Measurements from ENCODE around the gene MEGF6. TPM values are rescaled to one million over a fixed set of nuclear protein-coding genes. Genes with fewer than 3 reads are reported as not detected.

MEGF6 gene
- total RNA-seq, 1 experiment from 2014 or later, result 21.3 TPM

DNA sequence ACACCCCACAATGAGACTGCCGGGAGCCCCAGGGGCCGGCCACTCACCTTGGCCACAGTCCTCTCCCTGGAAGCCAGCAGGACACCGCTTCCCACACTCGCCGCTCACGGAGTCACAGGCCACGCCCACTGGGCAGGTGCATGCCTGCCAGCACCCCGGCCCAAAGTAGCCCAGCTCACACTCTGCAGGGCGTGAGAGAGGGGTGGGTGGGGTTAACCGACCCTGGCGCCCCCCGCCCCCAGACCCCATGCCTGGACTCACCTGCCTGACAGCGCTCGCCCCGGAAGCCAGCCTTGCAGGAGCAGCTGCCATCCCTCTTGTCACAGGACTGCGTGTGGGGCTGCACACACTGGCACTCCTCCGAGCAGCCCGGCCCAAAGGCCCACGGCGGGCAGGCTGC, 106.1 kb downstream of the MEGF6 start:
- H3K4me2 ChIP-seq (ENCODE audit: insufficient read depth, insufficient read length, low read length), result no peak overlapping the region
- H3K79me2 ChIP-seq (ENCODE audit: insufficient read depth, low read length), result no peaks in the 10 kb centered on the region
- H3K56ac ChIP-seq (ENCODE audit: insufficient read length, low read depth, low read length), result no peak overlapping the region
- no peak overlapping the region for H3K9ac ChIP-seq (ENCODE audit: extremely low read depth, insufficient read length, low read length)
- Mint-ChIP-seq H3K4me3 (no peak overlapping the region), H3K27ac (no peak overlapping the region), H3K27me3 (ENCODE audit: low read depth) (no peaks in the 10 kb centered on the region), H3K36me3 (ENCODE audit: insufficient read depth in 1 of 3, low read depth in 3 of 3) (no peaks in the 10 kb centered on the region; a peak in 2 of 7 replicates), H3K4me1 (no peaks in the 10 kb centered on the region), H3K9me3 (no peaks in the 10 kb centered on the region)
- no peak overlapping the region for H3K4ac ChIP-seq (ENCODE audit: low read depth, low read length)
- H2BK12ac ChIP-seq (ENCODE audit: insufficient read length, low read depth, low read length), result no peak overlapping the region
- no peak overlapping the region for H2BK120ac ChIP-seq (ENCODE audit: low read depth, low read length, poor library complexity, severe bottlenecking)
- no peak overlapping the region for H3T11ph ChIP-seq (ENCODE audit: low read length)
- H4K8ac ChIP-seq (replicated peaks; ENCODE audit: insufficient read length, low read depth, low read length), result no peak overlapping the region
- no peak overlapping the region for H2BK20ac ChIP-seq (ENCODE audit: low read depth, low read length, poor library complexity, severe bottlenecking)
- H3K4me1 ChIP-seq (ENCODE audit: insufficient read depth, low read length), result no peaks in the 10 kb centered on the region
- WGBS (ENCODE audit: extremely low coverage, insufficient read length, low lambda C conversion rate), result no CpG with 5 or more reads among the region's 20 CpGs
- H3K79me1 ChIP-seq (ENCODE audit: insufficient read depth, low read depth, low read length, poor library complexity, severe bottlenecking), result no peaks in the 10 kb centered on the region
- H3K9me3 ChIP-seq (ENCODE audit: control insufficient read depth, low read depth, low read length), result no peaks in the 10 kb centered on the region
- no peaks in the 10 kb centered on the region for H3K27me3 ChIP-seq (ENCODE audit: insufficient read depth, low read length)
- H4K20me1 ChIP-seq (ENCODE audit: control insufficient read depth, insufficient read depth, insufficient read length), result no peaks in the 10 kb centered on the region
- no peak overlapping the region for H4K5ac ChIP-seq (ENCODE audit: insufficient read length, low read depth, low read length)
- H3K23ac ChIP-seq (ENCODE audit: insufficient read length, low read depth, low read length), result no peak overlapping the region
- H3K27ac ChIP-seq (ENCODE audit: insufficient read length, low read depth, low read length), result no peak overlapping the region
- no peak overlapping the region; the same call in 1 of the 2 replicates for H3K14ac ChIP-seq (ENCODE audit: insufficient read depth, low read length)
- TF ChIP-seq, protein P1, sequence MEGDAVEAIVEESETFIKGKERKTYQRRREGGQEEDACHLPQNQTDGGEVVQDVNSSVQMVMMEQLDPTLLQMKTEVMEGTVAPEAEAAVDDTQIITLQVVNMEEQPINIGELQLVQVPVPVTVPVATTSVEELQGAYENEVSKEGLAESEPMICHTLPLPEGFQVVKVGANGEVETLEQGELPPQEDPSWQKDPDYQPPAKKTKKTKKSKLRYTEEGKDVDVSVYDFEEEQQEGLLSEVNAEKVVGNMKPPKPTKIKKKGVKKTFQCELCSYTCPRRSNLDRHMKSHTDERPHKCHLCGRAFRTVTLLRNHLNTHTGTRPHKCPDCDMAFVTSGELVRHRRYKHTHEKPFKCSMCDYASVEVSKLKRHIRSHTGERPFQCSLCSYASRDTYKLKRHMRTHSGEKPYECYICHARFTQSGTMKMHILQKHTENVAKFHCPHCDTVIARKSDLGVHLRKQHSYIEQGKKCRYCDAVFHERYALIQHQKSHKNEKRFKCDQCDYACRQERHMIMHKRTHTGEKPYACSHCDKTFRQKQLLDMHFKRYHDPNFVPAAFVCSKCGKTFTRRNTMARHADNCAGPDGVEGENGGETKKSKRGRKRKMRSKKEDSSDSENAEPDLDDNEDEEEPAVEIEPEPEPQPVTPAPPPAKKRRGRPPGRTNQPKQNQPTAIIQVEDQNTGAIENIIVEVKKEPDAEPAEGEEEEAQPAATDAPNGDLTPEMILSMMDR (conservative IDR thresholded peaks at IDR 0.05), result no peak
- H2BK15ac ChIP-seq (ENCODE audit: low read depth, low read length), result no peak overlapping the region
- H3K23me2 ChIP-seq (ENCODE audit: insufficient read length, low read depth, low read length, poor library complexity, severe bottlenecking), result no peaks in the 10 kb centered on the region
- H4K91ac ChIP-seq (ENCODE audit: insufficient read length, low read depth, low read length), result no peak overlapping the region
- no peak overlapping the region for H2AFZ ChIP-seq (ENCODE audit: low read length)
- H3K18ac ChIP-seq (ENCODE audit: insufficient read length, low read depth, low read length), result no peak overlapping the region
- no peak for DNase-seq
- H2BK5ac ChIP-seq (ENCODE audit: insufficient read length, low read length), result no peak overlapping the region
- H2AK5ac ChIP-seq (ENCODE audit: insufficient read length, low read length), result no peak overlapping the region
